ENCODE measurements around the gene LMAN2.
A peak's percentile ranks its signal among the peaks of the same experiment; 100 is the strongest.
"Not testable (repeated sequence)": the region's sequence is repeated elsewhere in the genome, so short reads cannot be mapped to it uniquely, and the experiment has no call there.

Gene LMAN2

DNA sequence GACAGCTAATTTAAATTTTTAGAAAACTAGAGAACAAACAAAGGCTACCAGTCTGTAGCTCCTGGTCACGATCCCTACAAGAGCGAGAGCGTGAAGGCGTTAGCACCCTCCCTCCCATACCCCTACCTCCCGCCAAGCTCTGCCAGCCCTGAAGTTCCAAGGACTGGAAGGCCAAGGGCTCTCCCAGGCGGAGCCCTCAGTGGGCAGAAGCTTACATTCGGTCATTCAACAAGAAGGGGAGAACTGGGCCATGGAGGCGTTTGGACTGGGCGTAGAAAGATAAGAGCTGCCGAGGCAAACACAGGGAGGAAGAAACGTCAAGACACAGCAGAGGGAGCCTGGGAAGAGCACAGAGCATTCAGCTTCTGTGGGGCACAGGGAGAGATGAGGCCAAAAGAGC, 42.7 kb downstream of the LMAN2 start:
- H3K9me3 ChIP-seq (ENCODE audit: severe bottlenecking) = no peaks in the 10 kb centered on the region
- no peak overlapping the region for H3K27ac ChIP-seq (ENCODE audit: poor library complexity, severe bottlenecking)
- DNase-seq (ENCODE audit: low spot score) (no peak), ATAC-seq (ENCODE audit: low read depth) (no peak)
- no peak overlapping the region for H3K4me3 ChIP-seq (ENCODE audit: severe bottlenecking)
- TF ChIP-seq, protein P1, sequence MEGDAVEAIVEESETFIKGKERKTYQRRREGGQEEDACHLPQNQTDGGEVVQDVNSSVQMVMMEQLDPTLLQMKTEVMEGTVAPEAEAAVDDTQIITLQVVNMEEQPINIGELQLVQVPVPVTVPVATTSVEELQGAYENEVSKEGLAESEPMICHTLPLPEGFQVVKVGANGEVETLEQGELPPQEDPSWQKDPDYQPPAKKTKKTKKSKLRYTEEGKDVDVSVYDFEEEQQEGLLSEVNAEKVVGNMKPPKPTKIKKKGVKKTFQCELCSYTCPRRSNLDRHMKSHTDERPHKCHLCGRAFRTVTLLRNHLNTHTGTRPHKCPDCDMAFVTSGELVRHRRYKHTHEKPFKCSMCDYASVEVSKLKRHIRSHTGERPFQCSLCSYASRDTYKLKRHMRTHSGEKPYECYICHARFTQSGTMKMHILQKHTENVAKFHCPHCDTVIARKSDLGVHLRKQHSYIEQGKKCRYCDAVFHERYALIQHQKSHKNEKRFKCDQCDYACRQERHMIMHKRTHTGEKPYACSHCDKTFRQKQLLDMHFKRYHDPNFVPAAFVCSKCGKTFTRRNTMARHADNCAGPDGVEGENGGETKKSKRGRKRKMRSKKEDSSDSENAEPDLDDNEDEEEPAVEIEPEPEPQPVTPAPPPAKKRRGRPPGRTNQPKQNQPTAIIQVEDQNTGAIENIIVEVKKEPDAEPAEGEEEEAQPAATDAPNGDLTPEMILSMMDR (IDR thresholded peaks at IDR 0.05; ENCODE audit: poor library complexity, severe bottlenecking) = no peak
- H3K36me3 ChIP-seq (ENCODE audit: low read depth) = peaks cover 43% of the 10 kb centered on the region
- no peaks in the 10 kb centered on the region for H3K27me3 ChIP-seq (ENCODE audit: insufficient read depth, poor library complexity, severe bottlenecking)
- H3K4me1 ChIP-seq (ENCODE audit: insufficient read depth, poor library complexity, severe bottlenecking) = no peaks in the 10 kb centered on the region

DNA sequence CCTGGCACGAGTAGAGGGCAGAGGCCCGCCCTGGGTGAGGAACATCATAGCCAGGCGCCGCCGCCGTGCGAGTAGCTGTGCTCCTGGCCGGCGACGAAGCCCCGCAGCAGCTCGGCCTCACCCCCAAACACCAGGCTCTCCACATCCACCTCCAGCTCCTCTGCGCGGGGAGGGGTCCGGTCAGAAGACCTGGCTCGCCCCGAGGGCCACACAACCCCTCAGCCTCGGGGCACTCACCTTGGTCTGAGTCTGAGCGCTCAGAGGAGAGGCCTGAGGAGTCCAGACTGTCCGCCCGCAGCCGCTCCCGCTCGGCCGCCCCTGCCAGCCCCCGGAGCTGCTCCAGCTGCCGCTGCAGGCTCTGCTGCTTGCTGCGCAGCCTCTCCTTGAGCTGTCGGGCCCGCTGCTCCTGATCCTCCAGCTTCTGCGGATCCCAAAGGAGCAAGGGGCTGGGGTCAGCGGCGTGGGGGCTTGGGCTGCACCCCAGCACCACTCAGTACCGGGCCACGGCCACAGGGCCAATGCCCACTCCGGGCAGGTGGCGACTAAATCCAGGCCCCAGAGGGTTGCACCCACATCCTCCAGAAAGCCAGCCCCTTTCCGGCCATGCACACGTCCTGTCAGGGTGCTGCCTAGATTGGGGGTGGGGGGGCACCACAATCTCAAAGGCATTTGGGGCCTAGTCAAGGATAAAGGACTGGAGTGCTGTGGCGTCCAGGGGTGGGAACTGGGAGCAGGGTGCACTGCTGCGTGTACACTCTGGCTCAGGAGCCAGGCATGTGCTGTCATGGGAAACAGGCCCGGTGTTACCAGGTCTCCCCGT, 43.7 kb downstream of the LMAN2 start:
- DNase-seq (ENCODE audit: low spot score) (no peak), ATAC-seq (ENCODE audit: low read depth) (no peak)
- no peaks in the 10 kb centered on the region for H3K27me3 ChIP-seq (ENCODE audit: insufficient read depth, poor library complexity, severe bottlenecking)
- H3K9me3 ChIP-seq (ENCODE audit: severe bottlenecking) = no peaks in the 10 kb centered on the region
- H3K4me3 ChIP-seq (ENCODE audit: severe bottlenecking) = no peak overlapping the region
- H3K36me3 ChIP-seq (ENCODE audit: low read depth) = peaks cover 43% of the 10 kb centered on the region
- TF ChIP-seq, protein P1 (IDR thresholded peaks at IDR 0.05; ENCODE audit: poor library complexity, severe bottlenecking) = no peak
- peaks cover under 1% of the 10 kb centered on the region for H3K4me1 ChIP-seq (ENCODE audit: insufficient read depth, poor library complexity, severe bottlenecking)
- no peak overlapping the region for H3K27ac ChIP-seq (ENCODE audit: poor library complexity, severe bottlenecking)

DNA sequence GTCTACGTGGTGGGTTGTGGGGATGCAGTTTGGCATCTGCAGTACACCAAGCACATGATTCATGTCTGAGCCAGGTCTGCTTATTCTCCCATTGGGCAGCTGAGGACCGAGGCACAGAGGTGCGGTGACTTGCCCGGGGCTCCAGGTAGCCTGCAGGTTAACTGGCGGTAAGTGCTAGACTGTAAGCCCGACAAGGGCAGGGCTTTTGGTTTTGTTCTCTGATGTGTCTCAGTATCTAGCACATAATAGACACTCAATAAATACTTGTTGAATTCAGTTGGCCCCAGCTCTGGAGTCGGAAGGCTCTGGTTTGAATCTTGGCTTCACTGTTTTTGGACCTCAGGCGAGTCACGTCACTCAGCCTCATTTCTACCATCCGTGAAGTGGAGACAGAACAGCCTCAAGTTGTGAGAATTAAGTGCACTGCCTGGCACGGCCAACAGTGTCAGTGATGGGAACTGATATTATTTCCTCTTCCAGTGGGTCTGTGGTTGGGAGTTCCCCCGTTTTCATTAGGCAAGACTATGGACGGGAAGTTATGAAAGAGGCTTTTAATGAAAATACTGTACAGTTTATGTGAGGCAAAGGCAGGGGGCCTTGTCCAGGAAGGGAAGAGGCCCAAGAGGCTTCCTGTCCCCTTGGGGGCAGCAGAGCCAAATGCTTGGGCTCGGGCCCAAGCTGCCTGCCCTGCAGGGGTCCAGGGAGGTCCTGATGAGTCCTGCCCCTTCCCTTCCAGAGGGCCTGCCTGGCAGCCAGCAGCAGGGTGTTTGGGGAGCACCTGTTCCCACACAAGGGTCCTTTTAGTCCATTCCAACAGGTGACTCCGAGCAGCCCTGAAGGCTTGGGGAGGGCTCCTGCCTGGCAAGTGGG, 44.6 kb downstream of the LMAN2 start:
- H3K36me3 ChIP-seq (ENCODE audit: low read depth) = peaks cover 43% of the 10 kb centered on the region
- H3K4me3 ChIP-seq (ENCODE audit: severe bottlenecking) = no peak overlapping the region
- no peak overlapping the region for H3K27ac ChIP-seq (ENCODE audit: poor library complexity, severe bottlenecking)
- TF ChIP-seq, protein P1 (IDR thresholded peaks at IDR 0.05; ENCODE audit: poor library complexity, severe bottlenecking) = no peak
- peaks cover 9% of the 10 kb centered on the region for H3K4me1 ChIP-seq (ENCODE audit: insufficient read depth, poor library complexity, severe bottlenecking)
- no peak for ATAC-seq (ENCODE audit: low read depth)
- no peaks in the 10 kb centered on the region for H3K9me3 ChIP-seq (ENCODE audit: severe bottlenecking)
- no peaks in the 10 kb centered on the region for H3K27me3 ChIP-seq (ENCODE audit: insufficient read depth, poor library complexity, severe bottlenecking)
- DNase-seq (ENCODE audit: low spot score) = no peak

DNA sequence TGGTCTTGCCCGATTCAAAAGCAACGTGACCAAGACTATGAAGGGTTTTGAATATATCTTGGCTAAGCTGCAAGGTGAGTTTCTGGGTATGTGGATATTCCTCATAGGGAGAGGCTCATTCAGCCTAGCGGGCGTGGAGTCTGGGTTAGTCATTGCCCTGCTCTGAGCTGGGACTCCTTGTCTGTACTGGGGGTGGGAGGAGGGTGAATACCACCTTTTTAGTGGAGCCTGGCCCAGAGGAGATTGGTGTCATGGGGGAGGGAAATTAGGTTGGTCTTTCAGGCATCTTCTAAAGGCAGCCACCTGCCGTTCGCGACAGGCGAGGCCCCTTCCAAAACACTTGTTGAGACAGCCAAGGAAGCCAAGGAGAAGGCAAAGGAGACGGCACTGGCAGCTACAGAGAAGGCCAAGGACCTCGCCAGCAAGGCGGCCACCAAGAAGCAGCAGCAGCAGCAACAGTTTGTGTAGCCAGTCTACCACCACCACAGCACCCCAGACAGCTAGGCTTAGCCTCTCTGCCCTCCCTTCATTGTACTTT, 45.3 kb downstream of the LMAN2 start:
- H3K27me3 ChIP-seq (ENCODE audit: insufficient read depth, poor library complexity, severe bottlenecking); ATAC-seq (ENCODE audit: low read depth); DNase-seq (ENCODE audit: low spot score); H3K4me3 ChIP-seq (ENCODE audit: severe bottlenecking); H3K9me3 ChIP-seq (ENCODE audit: severe bottlenecking): not testable (repeated sequence)
- Histone ChIP-seq H3K4me1 (ENCODE audit: insufficient read depth, poor library complexity, severe bottlenecking) (peaks cover 16% of the 10 kb centered on the region), H3K27ac (ENCODE audit: poor library complexity, severe bottlenecking) (peak overlapping the region; percentile 75), H3K36me3 (ENCODE audit: low read depth) (peaks cover 43% of the 10 kb centered on the region)

DNA sequence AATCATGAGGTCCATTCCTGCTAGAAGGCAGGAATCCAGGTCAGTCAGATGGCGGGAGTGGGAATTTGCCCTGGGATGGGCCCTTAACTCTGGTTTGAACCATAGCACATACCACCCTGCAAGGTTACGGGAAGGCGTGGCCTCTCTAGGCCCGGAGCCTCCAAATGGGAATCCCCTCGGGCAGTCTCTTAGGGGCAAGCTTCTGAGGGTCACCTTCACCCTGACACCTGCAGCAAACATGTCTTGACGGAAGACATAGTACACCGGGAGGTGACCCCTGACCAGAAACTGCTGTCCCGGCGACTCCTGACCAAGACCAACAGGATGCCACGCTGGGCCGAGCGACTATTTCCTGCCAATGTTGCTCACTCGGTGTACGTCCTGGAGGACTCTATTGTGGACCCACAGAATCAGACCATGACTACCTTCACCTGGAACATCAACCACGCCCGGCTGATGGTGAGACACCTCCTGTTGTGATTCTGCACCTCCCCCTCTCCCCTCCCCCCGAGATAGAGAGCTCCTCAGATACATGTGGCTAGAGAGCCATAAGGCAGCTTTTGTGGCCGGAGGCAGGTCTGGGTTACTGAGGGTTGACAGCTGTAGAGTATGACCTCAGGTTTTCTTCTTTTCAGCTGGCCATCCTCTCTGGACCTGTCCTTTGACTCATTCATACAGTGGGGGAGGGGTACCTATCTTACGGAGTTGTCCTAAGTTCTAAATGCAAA, 46.9 kb downstream of the LMAN2 start:
- Histone ChIP-seq H3K9me3 (ENCODE audit: severe bottlenecking) (no peaks in the 10 kb centered on the region), H3K27ac (ENCODE audit: poor library complexity, severe bottlenecking) (peak overlapping the region; percentile 75), H3K4me3 (ENCODE audit: severe bottlenecking) (peak overlapping the region; percentile 83), H3K27me3 (ENCODE audit: insufficient read depth, poor library complexity, severe bottlenecking) (no peaks in the 10 kb centered on the region), H3K36me3 (ENCODE audit: low read depth) (peaks cover 41% of the 10 kb centered on the region), H3K4me1 (ENCODE audit: insufficient read depth, poor library complexity, severe bottlenecking) (peaks cover 28% of the 10 kb centered on the region)
- ATAC-seq (ENCODE audit: low read depth) (no peak), DNase-seq (ENCODE audit: low spot score) (no peak)
- TF ChIP-seq, protein P1 (IDR thresholded peaks at IDR 0.05; ENCODE audit: poor library complexity, severe bottlenecking) = no peak
